ENCODE results near the gene TGFB1.
"Not testable (repeated sequence)": the region's sequence is repeated elsewhere in the genome, so short reads cannot be mapped to it uniquely, and the experiment has no call there.

The TGFB1 gene

DNA sequence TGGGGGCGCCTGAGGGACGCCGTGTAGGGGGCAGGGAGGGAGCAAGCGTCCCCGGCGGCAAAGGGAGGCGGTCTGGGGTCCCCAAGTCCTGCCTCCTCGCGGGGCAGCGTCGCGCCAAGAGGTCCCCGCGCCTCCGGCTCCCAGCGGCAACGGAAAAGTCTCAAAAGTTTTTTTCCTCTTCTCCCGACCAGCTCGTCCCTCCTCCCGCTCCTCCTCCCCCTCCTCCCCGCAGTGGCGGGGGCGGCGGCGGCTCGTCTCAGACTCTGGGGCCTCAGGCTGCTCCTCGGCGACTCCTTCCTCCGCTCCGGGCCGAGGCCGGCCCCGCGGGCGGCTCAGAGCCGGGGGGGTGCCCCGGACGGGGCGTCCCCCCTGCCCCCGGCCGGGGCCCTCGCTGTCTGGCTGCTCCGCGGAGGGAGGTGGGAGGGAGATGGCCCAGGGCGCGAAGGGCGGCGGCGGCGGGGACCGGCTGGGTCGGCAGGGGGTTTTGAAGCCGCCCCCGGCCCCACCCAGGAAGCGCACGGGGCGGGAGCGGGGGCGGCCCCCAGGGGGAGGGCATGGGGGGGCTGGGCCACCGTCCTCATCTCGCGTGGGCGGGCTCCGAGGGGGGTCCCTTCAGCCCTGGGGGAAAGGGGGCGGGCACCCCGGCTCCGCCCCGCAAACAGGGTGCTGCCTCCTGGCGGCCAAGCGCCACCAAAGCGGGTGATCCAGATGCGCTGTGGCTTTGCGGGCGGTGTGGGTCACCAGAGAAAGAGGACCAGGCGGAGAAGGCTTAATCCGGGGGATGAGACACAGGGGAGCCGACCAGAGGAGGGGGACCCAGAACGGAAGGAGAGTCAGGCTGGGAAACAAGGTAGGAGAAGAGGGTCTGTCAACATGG, at the start of gene TGFB1:
Gene TGFB1, minus strand, starts transcription at position 457 of the 877 bp plus-strand sequence. CDS start 878 bp downstream, outside the sequence.
- no peaks in the 10 kb centered on the region for H3K9me3 ChIP-seq (ENCODE audit: control insufficient read depth, insufficient read depth, low read length)
- H3K4me1 ChIP-seq (ENCODE audit: insufficient read depth, low read length), result peaks cover 9% of the 10 kb centered on the region; the same call in 1 of the 2 replicates
- H3K9ac ChIP-seq (ENCODE audit: low read depth, low read length), result peak within 1 kb of the TSS; percentile 61
- no peaks in the 10 kb centered on the region for H3K36me3 ChIP-seq (ENCODE audit: insufficient read depth, low read length)

- no peaks in the 10 kb centered on the region for H3K36me3 ChIP-seq (ENCODE audit: insufficient read depth, low read length)
- H3K9me3 ChIP-seq (ENCODE audit: control insufficient read depth, insufficient read depth, low read length), result no peaks in the 10 kb centered on the region
- H3K9ac ChIP-seq (ENCODE audit: low read depth, low read length), result no peak overlapping the region
Observed at GRCh38 chr19:41402010-41402409, 48.3 kb upstream of the TGFB1 start.

GRCh38 chr19:41401483-41401882, 47.8 kb upstream of the TGFB1 start:
- H3K9ac ChIP-seq (ENCODE audit: low read depth, low read length), result no peak overlapping the region
- H3K9me3 ChIP-seq (ENCODE audit: control insufficient read depth, insufficient read depth, low read length), result no peaks in the 10 kb centered on the region
- H3K4me1 ChIP-seq (ENCODE audit: insufficient read depth, low read length), result no peaks in the 10 kb centered on the region; the same call in 1 of the 2 replicates
- H3K36me3 ChIP-seq (ENCODE audit: insufficient read depth, low read length), result no peaks in the 10 kb centered on the region

More at GRCh38 chr19:41402010-41402409, 48.3 kb upstream of the TGFB1 start:
- peaks cover 3% of the 10 kb centered on the region for H3K4me1 ChIP-seq (ENCODE audit: insufficient read depth, low read length)

- Histone ChIP-seq H3K9ac (ENCODE audit: low read depth, low read length) (no peak overlapping the region), H3K4me1 (ENCODE audit: insufficient read depth, low read length) (no peaks in the 10 kb centered on the region; the same call in 1 of the 2 replicates), H3K36me3 (ENCODE audit: insufficient read depth, low read length) (no peaks in the 10 kb centered on the region), H3K9me3 (ENCODE audit: control insufficient read depth, insufficient read depth, low read length) (no peaks in the 10 kb centered on the region)
Observed at GRCh38 chr19:41399525-41399924, 45.8 kb upstream of the TGFB1 start.

DNA sequence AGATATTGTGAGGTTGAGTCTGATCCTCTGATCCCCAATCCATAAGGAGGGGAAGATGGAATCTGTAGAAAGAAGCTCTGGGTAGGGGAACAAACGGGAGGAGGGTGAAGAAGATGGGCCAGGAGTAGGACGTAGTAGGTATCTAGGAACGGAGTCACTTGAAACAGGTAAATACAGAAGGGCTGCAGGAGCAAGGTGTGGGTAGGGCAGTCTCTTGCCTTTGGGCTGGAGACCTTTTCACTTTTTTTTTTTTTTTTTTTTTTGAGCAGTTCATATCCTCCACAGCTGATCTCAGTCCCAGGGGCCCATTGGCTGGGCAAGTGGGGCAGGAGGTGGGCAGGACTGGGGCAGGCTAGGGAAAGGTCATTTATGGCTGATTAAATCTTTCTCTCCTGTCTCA, 45.4 kb upstream of the TGFB1 start:
- H3K4me1 ChIP-seq (ENCODE audit: insufficient read depth, low read length), result no peaks in the 10 kb centered on the region; the same call in 1 of the 2 replicates
- no peak overlapping the region for H3K9ac ChIP-seq (ENCODE audit: low read depth, low read length)

DNA sequence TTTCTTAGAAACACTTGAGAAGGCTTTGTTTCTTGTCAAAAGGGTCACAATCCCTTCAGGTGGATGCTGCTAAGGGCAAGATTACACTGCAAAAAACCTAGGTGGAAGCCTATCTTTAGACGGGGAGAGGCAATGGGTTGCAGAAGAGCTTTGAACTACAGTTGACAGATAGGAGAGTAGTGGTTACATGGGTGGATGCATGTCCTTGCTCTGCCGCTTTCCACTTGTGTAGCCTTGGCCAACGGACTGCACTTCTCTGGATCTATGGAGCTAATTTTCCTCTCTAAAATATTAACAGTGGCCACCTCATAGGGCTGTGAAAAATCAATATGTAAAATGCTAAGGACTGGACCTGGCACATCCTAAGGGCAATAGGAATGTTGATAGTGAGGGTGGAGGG, 44.9 kb upstream of the TGFB1 start:
- Histone ChIP-seq H3K4me1 (ENCODE audit: insufficient read depth, low read length) (no peaks in the 10 kb centered on the region; the same call in 1 of the 2 replicates), H3K9ac (ENCODE audit: low read depth, low read length) (peak overlapping the region; percentile 98), H3K36me3 (ENCODE audit: insufficient read depth, low read length) (no peaks in the 10 kb centered on the region), H3K9me3 (ENCODE audit: control insufficient read depth, insufficient read depth, low read length) (no peaks in the 10 kb centered on the region)

More for the DNA sequence above, 45.4 kb upstream of the TGFB1 start:
- H3K36me3 ChIP-seq (ENCODE audit: insufficient read depth, low read length), result no peaks in the 10 kb centered on the region
- H3K9me3 ChIP-seq (ENCODE audit: control insufficient read depth, insufficient read depth, low read length), result no peaks in the 10 kb centered on the region

DNA sequence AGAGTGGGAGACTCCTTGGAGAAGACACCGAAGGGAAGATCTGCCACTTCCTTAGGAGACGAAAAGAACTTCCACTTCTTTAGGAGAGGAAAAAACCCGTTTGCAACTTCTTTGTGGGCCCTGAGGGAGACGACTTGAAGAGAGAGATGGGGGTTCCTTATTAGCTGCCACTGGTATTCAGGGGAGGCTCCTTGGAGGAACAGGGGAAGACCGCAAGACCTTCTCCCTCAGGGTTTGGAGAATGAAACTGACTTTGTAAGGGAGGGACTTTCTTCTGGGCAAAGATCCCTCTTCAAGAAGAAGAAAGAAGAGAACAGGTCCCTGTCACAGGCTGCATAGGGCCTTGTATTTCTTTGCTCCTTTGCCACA, 44.3 kb upstream of the TGFB1 start:
- no peaks in the 10 kb centered on the region; the same call in 1 of the 2 replicates for H3K4me1 ChIP-seq (ENCODE audit: insufficient read depth, low read length)

GRCh38 chr19:41397086-41398049, 43.6 kb upstream of the TGFB1 start, which contains the start of the genes BCKDHA and EXOSC5:
Gene BCKDHA (plus strand): TSS chr19:41397818. CDS start chr19:41397828, 10 bp downstream.
Gene EXOSC5 (minus strand): TSS chr19:41397359. CDS start chr19:41397328, 31 bp downstream.
- Histone ChIP-seq H3K4me1 (ENCODE audit: insufficient read depth, low read length) (no peaks in the 10 kb centered on the region; the same call in 1 of the 2 replicates), H3K36me3 (ENCODE audit: insufficient read depth, low read length) (no peaks in the 10 kb centered on the region), H3K9ac (ENCODE audit: low read depth, low read length) (peak within 1 kb of the TSS; percentile 98), H3K9me3 (ENCODE audit: control insufficient read depth, insufficient read depth, low read length) (no peaks in the 10 kb centered on the region)

More for the DNA sequence above, 44.3 kb upstream of the TGFB1 start:
- Histone ChIP-seq H3K36me3 (ENCODE audit: insufficient read depth, low read length) (no peaks in the 10 kb centered on the region), H3K9me3 (ENCODE audit: control insufficient read depth, insufficient read depth, low read length) (no peaks in the 10 kb centered on the region), H3K9ac (ENCODE audit: low read depth, low read length) (peak overlapping the region; percentile 98)

DNA sequence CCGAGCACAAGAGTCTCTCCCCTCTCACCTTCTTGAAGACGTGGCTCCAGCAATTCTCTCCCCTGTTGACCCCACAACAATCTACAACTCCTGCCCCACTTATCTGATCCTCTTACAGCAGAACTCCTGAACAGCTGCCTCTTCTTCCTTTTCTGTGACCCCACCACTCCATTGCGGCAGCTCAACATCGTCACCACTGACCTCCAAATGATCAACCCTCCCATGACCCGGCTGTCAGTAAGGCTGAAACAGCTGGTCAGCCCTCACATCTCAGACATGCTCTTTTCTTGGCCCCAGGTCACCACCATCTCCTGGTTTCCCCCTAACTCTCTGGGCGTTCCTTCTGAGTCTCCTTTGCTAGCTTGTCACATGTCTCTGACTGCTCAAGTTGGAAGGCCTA, 41.6 kb upstream of the TGFB1 start:
- no peaks in the 10 kb centered on the region; the same call in 1 of the 2 replicates for H3K4me1 ChIP-seq (ENCODE audit: insufficient read depth, low read length)
- H3K9me3 ChIP-seq (ENCODE audit: control insufficient read depth, insufficient read depth, low read length), result no peaks in the 10 kb centered on the region
- H3K36me3 ChIP-seq (ENCODE audit: insufficient read depth, low read length), result no peaks in the 10 kb centered on the region; the same call in 1 of the 2 replicates
- H3K9ac ChIP-seq (ENCODE audit: low read depth, low read length), result no peak overlapping the region

DNA sequence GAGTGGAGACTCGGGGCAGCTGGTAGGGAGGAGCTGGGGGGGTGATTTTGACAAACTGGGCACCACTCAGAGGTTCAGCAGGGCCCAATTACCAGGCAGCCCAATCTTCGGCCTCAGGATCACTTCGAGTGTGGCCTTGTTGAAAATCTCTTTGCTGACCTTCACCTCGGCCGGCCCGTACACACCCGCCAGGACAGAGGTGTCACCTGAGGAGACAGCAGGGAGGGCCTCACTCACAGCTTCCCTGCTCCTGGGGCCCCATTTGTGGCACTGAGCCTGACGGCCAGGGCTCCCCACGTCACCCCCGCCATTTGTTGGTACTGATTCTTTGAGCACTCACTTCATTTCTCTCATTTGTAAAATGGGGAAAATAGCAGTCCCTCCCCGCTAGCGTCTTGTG, 39.1 kb upstream of the TGFB1 start:
- Histone ChIP-seq H3K4me1 (ENCODE audit: insufficient read depth, low read length) (no peaks in the 10 kb centered on the region), H3K9me3 (ENCODE audit: control insufficient read depth, insufficient read depth, low read length) (no peaks in the 10 kb centered on the region), H3K9ac (ENCODE audit: low read depth, low read length) (no peak overlapping the region), H3K36me3 (ENCODE audit: insufficient read depth, low read length) (no peaks in the 10 kb centered on the region; the same call in 1 of the 2 replicates)

DNA sequence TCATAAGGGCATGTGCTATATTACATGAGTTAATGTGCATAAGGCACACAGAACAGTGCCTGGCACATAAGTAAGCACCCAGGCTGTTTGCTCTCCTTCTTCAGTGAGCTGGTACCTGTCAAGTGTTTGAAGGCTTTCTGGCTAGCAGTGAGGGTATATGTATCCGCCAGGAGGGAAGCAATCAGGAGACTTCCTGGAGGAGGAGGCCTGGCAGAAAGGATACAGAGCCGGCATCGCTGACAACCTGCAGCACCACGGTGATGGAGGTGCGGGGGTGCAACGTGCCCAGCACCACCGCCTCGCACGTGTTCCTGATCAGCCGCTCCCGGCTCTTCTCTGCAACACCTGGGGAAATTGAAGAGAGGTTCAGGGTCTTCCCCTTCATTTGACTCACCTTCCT, 37.9 kb upstream of the TGFB1 start:
- no peaks in the 10 kb centered on the region for H3K4me1 ChIP-seq (ENCODE audit: insufficient read depth, low read length)
- no peak overlapping the region for H3K9ac ChIP-seq (ENCODE audit: low read depth, low read length)
- H3K36me3 ChIP-seq (ENCODE audit: insufficient read depth, low read length), result no peaks in the 10 kb centered on the region; the same call in 1 of the 2 replicates
- no peaks in the 10 kb centered on the region for H3K9me3 ChIP-seq (ENCODE audit: control insufficient read depth, insufficient read depth, low read length)

- no peaks in the 10 kb centered on the region for H3K4me1 ChIP-seq (ENCODE audit: insufficient read depth, low read length)
Observed at GRCh38 chr19:41386442-41386841, 32.7 kb upstream of the TGFB1 start.

GRCh38 chr19:41384351-41384750, 30.6 kb upstream of the TGFB1 start:
- Histone ChIP-seq H3K36me3 (ENCODE audit: insufficient read depth, low read length) (no peaks in the 10 kb centered on the region), H3K9ac (ENCODE audit: low read depth, low read length) (no peak overlapping the region), H3K9me3 (ENCODE audit: control insufficient read depth, insufficient read depth, low read length) (no peaks in the 10 kb centered on the region), H3K4me1 (ENCODE audit: insufficient read depth, low read length) (no peaks in the 10 kb centered on the region)

More at GRCh38 chr19:41386442-41386841, 32.7 kb upstream of the TGFB1 start:
- Histone ChIP-seq H3K9me3 (ENCODE audit: control insufficient read depth, insufficient read depth, low read length) (no peaks in the 10 kb centered on the region), H3K9ac (ENCODE audit: low read depth, low read length) (no peak overlapping the region), H3K36me3 (ENCODE audit: insufficient read depth, low read length) (no peaks in the 10 kb centered on the region; the same call in 1 of the 2 replicates)

GRCh38 chr19:41381536-41381935, 27.8 kb upstream of the TGFB1 start:
- not testable (repeated sequence) for H3K4me1 ChIP-seq (ENCODE audit: insufficient read depth, low read length); H3K9me3 ChIP-seq (ENCODE audit: control insufficient read depth, insufficient read depth, low read length); H3K36me3 ChIP-seq (ENCODE audit: insufficient read depth, low read length); H3K9ac ChIP-seq (ENCODE audit: low read depth, low read length)
